Measurements from ENCODE around the gene RBM39.

- TF ChIP-seq, protein P1, sequence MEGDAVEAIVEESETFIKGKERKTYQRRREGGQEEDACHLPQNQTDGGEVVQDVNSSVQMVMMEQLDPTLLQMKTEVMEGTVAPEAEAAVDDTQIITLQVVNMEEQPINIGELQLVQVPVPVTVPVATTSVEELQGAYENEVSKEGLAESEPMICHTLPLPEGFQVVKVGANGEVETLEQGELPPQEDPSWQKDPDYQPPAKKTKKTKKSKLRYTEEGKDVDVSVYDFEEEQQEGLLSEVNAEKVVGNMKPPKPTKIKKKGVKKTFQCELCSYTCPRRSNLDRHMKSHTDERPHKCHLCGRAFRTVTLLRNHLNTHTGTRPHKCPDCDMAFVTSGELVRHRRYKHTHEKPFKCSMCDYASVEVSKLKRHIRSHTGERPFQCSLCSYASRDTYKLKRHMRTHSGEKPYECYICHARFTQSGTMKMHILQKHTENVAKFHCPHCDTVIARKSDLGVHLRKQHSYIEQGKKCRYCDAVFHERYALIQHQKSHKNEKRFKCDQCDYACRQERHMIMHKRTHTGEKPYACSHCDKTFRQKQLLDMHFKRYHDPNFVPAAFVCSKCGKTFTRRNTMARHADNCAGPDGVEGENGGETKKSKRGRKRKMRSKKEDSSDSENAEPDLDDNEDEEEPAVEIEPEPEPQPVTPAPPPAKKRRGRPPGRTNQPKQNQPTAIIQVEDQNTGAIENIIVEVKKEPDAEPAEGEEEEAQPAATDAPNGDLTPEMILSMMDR (IDR thresholded peaks at IDR 0.05; ENCODE audit: low read length): no peak
- TF ChIP-seq EZH2 (IDR thresholded peaks at IDR 0.05; ENCODE audit: borderline replicate concordance, low read length): no peak
Measured at GRCh38 chr20:35734374-35734773, 7.7 kb downstream of the RBM39 start.

All from OCI-LY1 (cell line).